Parathyroid adenoma (tissue), 2 donors: Measurements from ENCODE around the gene PSMC5.

ENCODE experiments used
- H2AFZ ChIP-seq: fragments of 300-600 bp; sonication (generic); one replicate; pipeline ENCODE4 v1.7.0; 2017; ENCODE audit warnings: antibody characterized with exemption, mild to moderate bottlenecking
- H3K27ac ChIP-seq: fragments of 300-600 bp; sonication (generic); one replicate; pipeline ENCODE4 v1.7.0; 2017
- H3K27me3 ChIP-seq: fragments of 300-600 bp; sonication (generic); one replicate; pipeline ENCODE4 v1.7.0; 2017; ENCODE audit warnings: low read length; ENCODE audit not compliant: control insufficient read depth, insufficient read depth
- H3K36me3 ChIP-seq: fragments of 300-600 bp; sonication (generic); one replicate; pipeline ENCODE4 v1.7.0; 2017; ENCODE audit warnings: low read length; ENCODE audit not compliant: control insufficient read depth, insufficient read depth
- H3K4me1 ChIP-seq: fragments of 300-600 bp; sonication (generic); one replicate; pipeline ENCODE4 v1.7.0; 2017; ENCODE audit warnings: control low read depth
- H3K4me2 ChIP-seq: fragments of 300-600 bp; sonication (generic); one replicate; pipeline ENCODE4 v1.7.0; 2017; ENCODE audit warnings: low read length
- H3K4me3 ChIP-seq: fragments of 300-600 bp; sonication (generic); one replicate; pipeline ENCODE4 v1.7.0; 2017; ENCODE audit warnings: low read depth, low read length
- H3K79me2 ChIP-seq: fragments of 300-600 bp; sonication (generic); one replicate; pipeline ENCODE4 v1.7.0; 2017; ENCODE audit warnings: control low read depth
- H3K9ac ChIP-seq: fragments of 300-600 bp; sonication (generic); one replicate; pipeline ENCODE4 v1.7.0; 2017; ENCODE audit warnings: mild to moderate bottlenecking
- H3K9me3 ChIP-seq: fragments of 300-600 bp; sonication (generic); one replicate; pipeline ENCODE4 v1.7.0; 2017; ENCODE audit warnings: low read length; ENCODE audit not compliant: control insufficient read depth
- TF ChIP-seq, protein P1 (sequence below): fragments of 300-600 bp; sonication (generic); IDR thresholded peaks from one replicate; pipeline ENCODE4 v1.7.0; 2017; ENCODE audit warnings: antibody characterized with exemption, mild to moderate bottlenecking
- donor health status: primary hyperparathyroidism.

PSMC5 gene

DNA sequence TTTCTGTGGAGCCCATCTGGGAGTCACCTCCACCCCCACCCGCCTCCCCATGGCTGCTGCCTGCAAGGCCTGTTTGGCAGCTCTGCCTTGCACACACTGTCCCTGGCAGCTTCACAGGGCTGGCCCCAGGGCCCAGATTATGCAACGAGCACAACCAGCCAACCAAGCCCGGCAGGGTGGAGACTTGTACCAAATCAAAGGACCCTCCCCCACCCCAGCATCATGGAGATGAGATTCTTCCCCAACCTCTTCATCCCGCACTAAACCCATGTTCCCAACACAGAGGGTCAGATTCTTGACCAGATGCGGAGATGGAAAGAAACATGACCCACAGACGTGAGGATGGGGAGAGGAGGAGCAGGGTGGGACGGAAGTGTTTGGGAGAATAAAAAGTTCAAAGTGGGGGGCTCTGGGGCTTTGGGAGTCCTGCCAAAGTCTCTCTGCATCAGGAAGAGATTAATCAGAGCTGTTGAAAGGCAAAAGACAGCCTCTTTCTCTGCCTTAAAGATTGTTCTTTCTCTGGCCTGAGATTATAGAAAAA is 11.5 kb downstream of the PSMC5 start:
- Histone ChIP-seq H3K9me3 (no peaks in the 10 kb centered on the region), H3K9ac (no peak overlapping the region), H3K27ac (peak overlapping the region; percentile 59), H3K79me2 (peaks cover 41% of the 10 kb centered on the region), H3K4me3 (peak overlapping the region; percentile 8), H3K36me3 (no peaks in the 10 kb centered on the region), H3K4me1 (peaks cover 28% of the 10 kb centered on the region), H3K4me2 (peak overlapping the region; percentile 36), H2AFZ (no peak overlapping the region), H3K27me3 (no peaks in the 10 kb centered on the region)
- TF ChIP-seq, protein P1, sequence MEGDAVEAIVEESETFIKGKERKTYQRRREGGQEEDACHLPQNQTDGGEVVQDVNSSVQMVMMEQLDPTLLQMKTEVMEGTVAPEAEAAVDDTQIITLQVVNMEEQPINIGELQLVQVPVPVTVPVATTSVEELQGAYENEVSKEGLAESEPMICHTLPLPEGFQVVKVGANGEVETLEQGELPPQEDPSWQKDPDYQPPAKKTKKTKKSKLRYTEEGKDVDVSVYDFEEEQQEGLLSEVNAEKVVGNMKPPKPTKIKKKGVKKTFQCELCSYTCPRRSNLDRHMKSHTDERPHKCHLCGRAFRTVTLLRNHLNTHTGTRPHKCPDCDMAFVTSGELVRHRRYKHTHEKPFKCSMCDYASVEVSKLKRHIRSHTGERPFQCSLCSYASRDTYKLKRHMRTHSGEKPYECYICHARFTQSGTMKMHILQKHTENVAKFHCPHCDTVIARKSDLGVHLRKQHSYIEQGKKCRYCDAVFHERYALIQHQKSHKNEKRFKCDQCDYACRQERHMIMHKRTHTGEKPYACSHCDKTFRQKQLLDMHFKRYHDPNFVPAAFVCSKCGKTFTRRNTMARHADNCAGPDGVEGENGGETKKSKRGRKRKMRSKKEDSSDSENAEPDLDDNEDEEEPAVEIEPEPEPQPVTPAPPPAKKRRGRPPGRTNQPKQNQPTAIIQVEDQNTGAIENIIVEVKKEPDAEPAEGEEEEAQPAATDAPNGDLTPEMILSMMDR = no peak

DNA sequence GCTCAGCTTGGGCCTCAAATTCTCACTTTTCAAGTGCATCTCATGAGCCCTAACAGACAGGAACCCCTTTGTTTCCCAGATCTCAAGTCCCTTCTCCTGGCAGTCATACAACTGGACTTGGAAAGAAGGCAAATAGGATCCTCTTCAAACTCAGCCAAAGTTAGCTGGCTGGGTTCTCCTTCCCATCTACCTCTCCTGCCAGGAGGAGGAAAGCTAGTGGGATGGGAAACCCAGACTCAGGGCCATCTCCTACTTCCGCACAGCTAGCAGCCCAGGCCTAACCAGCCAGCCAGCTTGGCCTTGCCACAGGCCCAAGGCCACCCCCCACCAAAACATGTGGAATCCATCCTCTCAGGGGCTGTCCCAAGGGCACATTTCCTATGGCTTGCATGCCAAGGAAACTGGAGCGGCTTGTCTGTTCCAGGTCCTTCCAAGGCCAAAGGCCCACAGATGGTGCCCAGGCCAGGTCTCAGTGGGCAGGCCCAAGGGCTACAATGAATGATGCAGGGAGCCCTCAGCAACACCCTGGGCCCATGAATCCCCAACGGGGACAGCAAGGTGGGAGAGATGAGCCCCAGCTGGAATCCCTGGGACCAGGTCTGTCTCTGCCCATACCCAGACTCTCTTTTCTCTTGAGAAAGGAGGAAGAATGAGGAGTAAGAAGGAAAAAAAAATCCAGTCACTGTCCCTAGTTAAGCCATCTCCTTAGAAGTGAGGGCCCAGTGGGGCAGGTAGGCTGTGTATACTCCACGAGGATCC is 13.5 kb downstream of the PSMC5 start:
- H3K4me2 ChIP-seq = peak overlapping the region; percentile 82
- H3K4me3 ChIP-seq = peak overlapping the region; percentile 72
- H2AFZ ChIP-seq = no peak overlapping the region
- TF ChIP-seq, protein P1 = no peak
- H3K4me1 ChIP-seq = peaks cover 25% of the 10 kb centered on the region
- H3K36me3 ChIP-seq = no peaks in the 10 kb centered on the region
- peaks cover 39% of the 10 kb centered on the region for H3K79me2 ChIP-seq
- no peaks in the 10 kb centered on the region for H3K27me3 ChIP-seq
- no peaks in the 10 kb centered on the region for H3K9me3 ChIP-seq
- no peak overlapping the region for H3K9ac ChIP-seq
- H3K27ac ChIP-seq = peak overlapping the region; percentile 81

DNA sequence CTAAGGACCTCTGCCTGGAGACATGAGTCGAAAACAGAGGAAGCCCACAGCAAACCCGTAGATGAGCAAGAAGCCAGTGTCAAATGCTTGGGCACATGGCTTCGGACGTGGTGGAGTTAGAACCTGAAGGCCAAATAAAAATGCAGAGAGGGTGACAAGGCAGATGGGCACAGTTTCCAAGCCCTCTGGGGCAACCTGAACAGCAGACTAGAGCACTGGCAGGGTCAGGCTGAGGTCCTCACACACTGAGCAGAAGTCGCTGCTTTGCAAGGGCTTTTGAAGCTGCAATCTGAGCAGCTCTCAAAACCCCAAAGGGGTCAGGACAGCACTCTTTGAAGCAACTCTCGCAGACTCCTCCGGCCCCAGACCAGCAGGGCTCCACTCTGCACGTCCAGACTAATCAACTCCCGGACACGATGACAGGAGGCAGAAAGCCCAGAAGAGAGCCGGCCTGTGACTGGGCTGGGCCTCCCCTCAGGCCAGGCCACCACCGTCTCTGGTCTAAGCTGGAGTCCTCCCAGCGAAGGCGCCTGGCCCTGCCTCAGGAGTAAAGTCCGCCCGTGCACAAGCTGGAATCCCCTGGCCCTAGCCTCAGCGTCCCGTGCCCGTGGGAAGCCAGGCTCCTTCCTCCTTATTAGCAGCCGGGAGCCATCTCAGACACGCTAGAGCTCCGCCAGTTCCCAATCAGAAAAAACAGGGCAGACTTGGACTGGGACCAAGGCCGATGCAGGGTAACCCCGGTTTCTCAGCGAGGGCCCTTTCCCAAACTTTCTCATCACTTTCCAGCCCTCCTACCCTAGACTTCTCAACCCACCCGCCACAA is 14.3 kb downstream of the PSMC5 start:
- no peaks in the 10 kb centered on the region for H3K27me3 ChIP-seq
- H3K9ac ChIP-seq = no peak overlapping the region
- H3K4me3 ChIP-seq = peak overlapping the region; percentile 72
- TF ChIP-seq, protein P1 = no peak
- H3K79me2 ChIP-seq = peaks cover 39% of the 10 kb centered on the region
- H3K36me3 ChIP-seq = no peaks in the 10 kb centered on the region
- H3K27ac ChIP-seq = peak overlapping the region; percentile 81
- no peaks in the 10 kb centered on the region for H3K9me3 ChIP-seq
- peaks cover 25% of the 10 kb centered on the region for H3K4me1 ChIP-seq
- H2AFZ ChIP-seq = peak overlapping the region; percentile 55
- peak overlapping the region; percentile 82 for H3K4me2 ChIP-seq

DNA sequence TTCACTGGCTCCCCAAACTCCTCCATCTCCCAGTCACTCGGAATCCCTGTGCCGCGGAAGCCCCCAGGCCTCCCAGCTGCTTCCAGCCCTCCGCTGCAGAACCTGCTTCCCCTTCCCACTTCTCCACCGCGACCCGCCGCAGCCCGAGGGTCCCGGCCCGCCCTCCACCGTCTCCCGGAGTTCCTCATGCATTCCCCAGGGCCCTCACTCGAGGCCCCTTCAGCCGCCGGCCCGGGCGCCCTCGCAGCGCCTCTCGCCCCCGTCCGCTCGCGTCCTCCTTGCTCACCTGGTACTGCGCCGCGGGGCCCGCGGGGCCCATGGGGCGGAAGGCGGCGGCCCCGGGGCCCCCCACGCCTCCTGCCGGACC is 14.9 kb downstream of the PSMC5 start:
- H3K27ac ChIP-seq = peak overlapping the region; percentile 81
- peak overlapping the region; percentile 82 for H3K4me2 ChIP-seq
- H3K9me3 ChIP-seq = no peaks in the 10 kb centered on the region
- H3K4me3 ChIP-seq = peak overlapping the region; percentile 72
- H3K4me1 ChIP-seq = peaks cover 25% of the 10 kb centered on the region
- H3K79me2 ChIP-seq = peaks cover 38% of the 10 kb centered on the region
- no peaks in the 10 kb centered on the region for H3K27me3 ChIP-seq
- no peak overlapping the region for H3K9ac ChIP-seq
- peak overlapping the region; percentile 55 for H2AFZ ChIP-seq
- H3K36me3 ChIP-seq = no peaks in the 10 kb centered on the region
- TF ChIP-seq, protein P1 = no peak
